Mesothelial cell of epicardium (in vitro differentiated cells): ENCODE results near the gene DOCK11. TPM values are rescaled to one million over a fixed set of nuclear protein-coding genes. Genes with fewer than 3 reads are reported as not detected.
A peak's percentile ranks its signal among the peaks of the same experiment; 100 is the strongest.

ENCODE experiments used
- DNase-seq, 2 experiments: peaks; one replicate each; pipeline ENCODE4 v3.0.0; 2021; ENCODE audit warnings: low spot score in 2 of 2; ENCODE audit not compliant: unreplicated experiment in 2 of 2
- H3K27ac Mint-ChIP-seq: 2 replicates; pipeline ENCODE4 v1.8.0; 2021; ENCODE audit warnings: mixed read lengths
- H3K27me3 Mint-ChIP-seq: 2 replicates; pipeline ENCODE4 v1.8.0; 2021; ENCODE audit warnings: low read depth, mixed read lengths
- H3K36me3 Mint-ChIP-seq: 2 replicates; pipeline ENCODE4 v1.8.0; 2021; ENCODE audit warnings: mixed read lengths
- H3K4me1 Mint-ChIP-seq: 2 replicates; pipeline ENCODE4 v1.8.0; 2021; ENCODE audit warnings: mixed read lengths
- H3K4me3 Mint-ChIP-seq: 2 replicates; pipeline ENCODE4 v1.8.0; 2021; ENCODE audit warnings: mild to moderate bottlenecking, moderate library complexity, mixed read lengths
- H3K9me3 Mint-ChIP-seq: 2 replicates; pipeline ENCODE4 v1.8.0; 2021; ENCODE audit warnings: mixed read lengths
- total RNA-seq: library from RNA; stranded (reverse); gene quantifications from 3 replicates; pipeline ENCODE4 v1.2.1, GENCODE V29; 2021
- TF ChIP-seq, protein P1 (sequence below): fragments of 200-600 bp; sonication (generic); IDR thresholded peaks from one replicate; pipeline ENCODE4 v1.5.0; 2021; ENCODE audit warnings: antibody characterized with exemption; ENCODE audit not compliant: unreplicated experiment

Gene DOCK11
- total RNA-seq, 1 donor from 2014 or later, result 56.7 TPM

DNA sequence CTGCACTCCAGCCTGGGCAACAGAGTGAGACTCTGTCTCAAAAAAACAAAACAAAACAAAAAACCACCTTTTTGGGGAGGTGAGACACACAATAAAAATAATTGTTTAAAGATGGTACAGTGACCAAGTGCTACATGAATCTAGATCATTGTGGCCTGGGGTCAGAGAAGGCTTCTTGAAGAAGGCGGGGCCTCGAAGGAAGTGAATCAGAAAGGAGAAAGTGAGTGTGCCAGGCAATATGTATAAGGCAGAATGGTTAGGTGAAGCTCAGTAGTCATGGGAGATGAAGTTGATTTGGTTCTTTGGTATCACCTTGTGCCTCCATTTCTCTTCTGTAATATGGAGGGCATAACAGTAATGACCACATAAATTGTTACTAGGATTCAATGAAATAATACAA lies 58.9 kb downstream of the DOCK11 start:
- no peak overlapping the region for H3K27ac Mint-ChIP-seq
- no peak overlapping the region for H3K4me3 Mint-ChIP-seq
- no peak for DNase-seq
- H3K4me1 Mint-ChIP-seq, result peaks cover 24% of the 10 kb centered on the region
- peaks cover 13% of the 10 kb centered on the region for H3K9me3 Mint-ChIP-seq
- TF ChIP-seq, protein P1, sequence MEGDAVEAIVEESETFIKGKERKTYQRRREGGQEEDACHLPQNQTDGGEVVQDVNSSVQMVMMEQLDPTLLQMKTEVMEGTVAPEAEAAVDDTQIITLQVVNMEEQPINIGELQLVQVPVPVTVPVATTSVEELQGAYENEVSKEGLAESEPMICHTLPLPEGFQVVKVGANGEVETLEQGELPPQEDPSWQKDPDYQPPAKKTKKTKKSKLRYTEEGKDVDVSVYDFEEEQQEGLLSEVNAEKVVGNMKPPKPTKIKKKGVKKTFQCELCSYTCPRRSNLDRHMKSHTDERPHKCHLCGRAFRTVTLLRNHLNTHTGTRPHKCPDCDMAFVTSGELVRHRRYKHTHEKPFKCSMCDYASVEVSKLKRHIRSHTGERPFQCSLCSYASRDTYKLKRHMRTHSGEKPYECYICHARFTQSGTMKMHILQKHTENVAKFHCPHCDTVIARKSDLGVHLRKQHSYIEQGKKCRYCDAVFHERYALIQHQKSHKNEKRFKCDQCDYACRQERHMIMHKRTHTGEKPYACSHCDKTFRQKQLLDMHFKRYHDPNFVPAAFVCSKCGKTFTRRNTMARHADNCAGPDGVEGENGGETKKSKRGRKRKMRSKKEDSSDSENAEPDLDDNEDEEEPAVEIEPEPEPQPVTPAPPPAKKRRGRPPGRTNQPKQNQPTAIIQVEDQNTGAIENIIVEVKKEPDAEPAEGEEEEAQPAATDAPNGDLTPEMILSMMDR, result no peak
- peaks cover 12% of the 10 kb centered on the region for H3K36me3 Mint-ChIP-seq
- H3K27me3 Mint-ChIP-seq, result no peaks in the 10 kb centered on the region

DNA sequence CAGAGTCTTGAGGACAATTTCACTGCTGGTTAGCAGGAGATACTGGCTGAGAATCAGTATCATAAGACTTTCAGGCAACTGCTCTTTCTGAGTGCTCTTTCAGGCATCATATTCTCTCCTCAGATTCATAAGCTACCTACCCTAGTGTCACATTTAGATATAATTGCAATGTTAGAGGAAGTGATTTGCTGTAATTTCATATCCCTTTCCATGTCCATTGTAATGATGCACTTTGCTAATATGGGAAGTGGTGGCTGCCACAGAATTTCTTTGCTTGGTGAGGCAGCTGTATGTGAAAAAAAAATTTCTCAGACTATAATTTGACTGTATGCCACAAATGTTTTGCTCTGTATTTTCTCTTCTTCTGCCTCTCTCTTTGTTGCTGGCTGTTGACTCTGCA lies 63.3 kb downstream of the DOCK11 start:
- no peaks in the 10 kb centered on the region for H3K27me3 Mint-ChIP-seq
- no peak for DNase-seq
- H3K36me3 Mint-ChIP-seq, result peaks cover 21% of the 10 kb centered on the region
- H3K4me1 Mint-ChIP-seq, result peaks cover 18% of the 10 kb centered on the region
- peaks cover 17% of the 10 kb centered on the region for H3K9me3 Mint-ChIP-seq
- TF ChIP-seq, protein P1, result no peak
- H3K4me3 Mint-ChIP-seq, result no peak overlapping the region
- H3K27ac Mint-ChIP-seq, result peak overlapping the region; percentile 77

DNA sequence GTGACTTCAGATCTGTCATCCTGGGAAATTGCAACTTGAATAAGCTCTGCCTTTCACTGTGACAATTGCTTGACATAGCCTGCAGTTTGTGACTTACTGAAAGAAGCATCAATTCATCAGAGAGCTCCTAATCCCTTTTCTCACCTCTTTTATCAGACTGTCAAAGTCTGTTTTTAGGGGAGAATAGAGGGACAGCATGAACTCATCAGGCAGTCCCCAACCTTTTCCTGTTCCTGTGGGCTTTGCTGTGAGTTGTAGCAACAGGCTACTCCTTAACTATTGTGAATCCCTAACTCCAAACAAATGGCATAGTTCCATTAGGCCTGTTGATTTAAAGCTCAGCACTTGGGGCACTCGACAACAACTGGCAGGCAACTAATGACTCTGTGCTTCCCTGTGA lies 64.9 kb downstream of the DOCK11 start:
- TF ChIP-seq, protein P1, result no peak
- Mint-ChIP-seq H3K27ac (no peak overlapping the region), H3K9me3 (peaks cover 17% of the 10 kb centered on the region), H3K4me1 (peaks cover 24% of the 10 kb centered on the region), H3K27me3 (no peaks in the 10 kb centered on the region), H3K36me3 (peaks cover 18% of the 10 kb centered on the region), H3K4me3 (no peak overlapping the region)
- DNase-seq, result no peak

DNA sequence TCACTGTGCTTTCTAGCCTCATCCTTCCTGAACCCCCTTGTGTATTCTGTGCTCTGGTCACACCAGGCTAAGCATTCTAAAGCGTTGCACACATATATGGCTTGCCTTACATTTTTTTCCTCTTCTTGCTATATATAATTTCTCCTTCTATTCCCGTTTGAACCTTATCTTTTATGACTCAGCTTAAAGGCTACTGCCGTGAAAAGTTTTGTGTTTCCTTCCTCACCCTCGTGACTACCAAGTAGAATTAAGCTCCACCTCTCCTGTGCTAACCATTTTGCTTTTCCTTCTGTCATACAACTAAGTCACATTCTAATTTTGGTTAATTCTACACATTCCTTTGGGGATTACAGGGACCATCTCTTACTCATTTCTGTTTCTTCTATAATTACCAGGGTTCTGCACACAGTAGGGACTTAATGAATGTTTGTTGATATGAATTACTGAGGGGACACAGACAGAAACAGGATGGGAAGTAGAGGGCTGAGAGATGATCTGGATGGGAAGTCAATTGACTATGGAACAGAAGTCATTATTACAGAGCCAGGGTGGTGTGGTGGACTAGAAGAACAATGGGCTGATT lies 67.1 kb downstream of the DOCK11 start:
- Mint-ChIP-seq H3K4me3 (no peak overlapping the region), H3K27me3 (no peaks in the 10 kb centered on the region), H3K36me3 (peaks cover 9% of the 10 kb centered on the region), H3K4me1 (peaks cover 28% of the 10 kb centered on the region), H3K27ac (no peak overlapping the region), H3K9me3 (peaks cover 13% of the 10 kb centered on the region)
- no peak for DNase-seq
- TF ChIP-seq, protein P1, result no peak

DNA sequence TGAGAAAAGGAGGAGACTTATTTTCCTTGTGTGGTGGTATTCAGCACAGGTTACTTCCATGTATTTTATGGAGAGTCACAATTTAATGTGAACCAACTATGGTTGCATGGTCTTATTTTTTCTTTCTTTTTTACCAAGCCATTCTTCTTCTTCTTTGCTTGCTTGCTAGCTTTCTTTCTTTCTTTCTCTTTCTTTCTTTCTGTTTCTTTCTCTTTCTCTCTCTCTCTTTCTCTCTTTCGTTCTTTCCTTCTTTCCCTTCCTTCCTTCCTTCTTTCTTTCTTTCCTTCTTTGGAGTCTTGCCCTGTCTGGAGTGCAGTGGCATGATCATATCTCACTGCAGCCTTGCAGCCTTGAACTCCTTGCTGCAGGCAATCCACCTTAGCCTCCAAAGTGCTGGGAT lies 68.9 kb downstream of the DOCK11 start:
- peaks cover 9% of the 10 kb centered on the region for H3K36me3 Mint-ChIP-seq
- DNase-seq, result no peak
- H3K4me3 Mint-ChIP-seq, result no peak overlapping the region
- no peaks in the 10 kb centered on the region for H3K27me3 Mint-ChIP-seq
- peaks cover 19% of the 10 kb centered on the region for H3K9me3 Mint-ChIP-seq
- H3K4me1 Mint-ChIP-seq, result peaks cover 28% of the 10 kb centered on the region
- H3K27ac Mint-ChIP-seq, result peak overlapping the region; percentile 17
- TF ChIP-seq, protein P1, result no peak

DNA sequence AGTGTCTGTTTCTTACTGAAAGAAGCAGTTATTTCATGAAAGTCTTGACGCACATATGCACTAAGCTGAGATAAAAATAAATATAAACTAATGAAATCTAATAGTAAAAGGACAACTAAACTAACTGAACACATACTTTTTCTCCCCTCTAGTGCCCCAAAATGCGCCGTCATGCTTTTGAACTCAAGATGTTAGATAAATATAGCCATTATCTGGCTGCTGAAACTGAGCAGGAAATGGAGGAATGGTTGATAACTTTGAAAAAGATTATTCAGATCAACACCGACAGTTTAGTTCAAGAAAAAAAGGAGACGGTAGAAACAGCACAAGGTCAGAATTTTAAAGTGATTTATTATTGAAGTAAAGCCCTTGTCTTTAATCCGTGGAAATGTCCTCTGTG lies 70.2 kb downstream of the DOCK11 start:
- TF ChIP-seq, protein P1, result no peak
- no peak overlapping the region for H3K4me3 Mint-ChIP-seq
- H3K27me3 Mint-ChIP-seq, result no peaks in the 10 kb centered on the region
- peaks cover 36% of the 10 kb centered on the region for H3K4me1 Mint-ChIP-seq
- peaks cover 19% of the 10 kb centered on the region for H3K9me3 Mint-ChIP-seq
- DNase-seq, result no peak
- peaks cover 12% of the 10 kb centered on the region for H3K36me3 Mint-ChIP-seq
- peak overlapping the region; percentile 81 for H3K27ac Mint-ChIP-seq
